Tibial nerve (tissue), 4 donors: ENCODE results near the gene GAREM1. TPM values are rescaled to one million over a fixed set of nuclear protein-coding genes. Genes with fewer than 3 reads are reported as not detected.

Experiments used
- DNase-seq, 2 donors: peaks; one replicate each; pipeline ENCODE4 v3.0.0-alpha.2; 2019; ENCODE audit warnings: low spot score in 2 of 2
- H3K27ac ChIP-seq, 4 donors: fragments of 200-600 bp; sonication (generic) in 3 of 4; one replicate each; pipeline ENCODE4 v1.5.1; 2017 to 2019; ENCODE audit warnings: mild to moderate bottlenecking in 1 of 4
- H3K27me3 ChIP-seq, 2 donors: fragments of 200-600 bp; sonication (generic) in 1 of 2; one replicate each; pipeline versions ENCODE4 v1.5.1 to v1.6.0; 2017 to 2019
- H3K36me3 ChIP-seq, 3 donors: fragments of 200-600 bp; sonication (generic); one replicate each; pipeline ENCODE4 v1.5.1; 2018 to 2019
- H3K4me1 ChIP-seq, 4 donors: fragments of 200-600 bp; sonication (generic) in 3 of 4; one replicate each; pipeline ENCODE4 v1.5.1; 2017 to 2019
- H3K4me3 ChIP-seq, 4 donors: fragments of 200-600 bp; sonication (generic) in 3 of 4; one replicate each; pipeline ENCODE4 v1.5.1; 2017 to 2019; ENCODE audit warnings: mild to moderate bottlenecking in 1 of 4, moderate library complexity in 1 of 4
- H3K9me3 ChIP-seq, 4 donors: fragments of 200-600 bp; sonication (generic) in 3 of 4; one replicate each; pipeline ENCODE4 v1.5.1; 2017 to 2019
- CTCF ChIP-seq, 5 experiments: fragments of 200-600 bp in 3 of 5; fragments of 450-650 bp in 2 of 5; sonication (generic) in 3 of 5; IDR thresholded peaks; one replicate each; pipeline ENCODE4 v1.5.1; 2016 to 2019; ENCODE audit warnings: antibody characterized with exemption in 5 of 5, mild to moderate bottlenecking in 3 of 5, moderate library complexity in 2 of 5
- EP300 ChIP-seq, 2 donors: sonication (generic); formaldehyde crosslinking; IDR thresholded peaks; one replicate each; pipeline ENCODE4 v1.6.1; 2017; ENCODE audit warnings: antibody characterized with exemption in 2 of 2, mild to moderate bottlenecking in 1 of 2
- POLR2A ChIP-seq, 2 donors: fragments of 450-650 bp; IDR thresholded peaks; one replicate each; pipeline ENCODE4 v1.6.1; 2017; ENCODE audit warnings: antibody characterized with exemption in 2 of 2, mild to moderate bottlenecking in 2 of 2, moderate library complexity in 2 of 2
- WGBS, 2 donors: methylation state at CpG; one replicate each; pipeline ENCODE4 v1.1.5; 2018; 5-methylcytosine and 5-hydroxymethylcytosine counted together
- total RNA-seq, 4 donors: library from RNA; depleted of rRNA; stranded (reverse); fragments of >200 nt; gene quantifications; one replicate each; pipeline ENCODE4 v1.1.0, GENCODE V29; 2016

GAREM1 gene
- total RNA-seq, 4 donors from 2014 or later, result 25.1 to 33.0 (median 30.7) TPM

GRCh38 chr18:32422201-32422600 is 48.5 kb downstream of the GAREM1 start:
- H3K4me1 ChIP-seq, result peaks cover 0 to 82% (median 19%) of the 10 kb centered on the region in 4 donors
- WGBS, 2 donors, result 86 to 88% methylated on average over 3 of the region's 3 CpGs
- no peak overlapping the region for H3K4me3 ChIP-seq
- DNase-seq, result no peak
- H3K27ac ChIP-seq, result peak overlapping the region in 2 of 4 donors; percentile 67 to 79
- TF ChIP-seq EP300 (IDR thresholded peaks at IDR 0.05) (no peak), CTCF (IDR thresholded peaks at IDR 0.05) (no peak), POLR2A (IDR thresholded peaks at IDR 0.05) (no peak)
- no peaks in the 10 kb centered on the region for H3K27me3 ChIP-seq
- H3K9me3 ChIP-seq, result no peaks in the 10 kb centered on the region
- H3K36me3 ChIP-seq, result peaks cover 0 to 5% (median 0%) of the 10 kb centered on the region in 3 donors

GRCh38 chr18:32420084-32420750 is 50.5 kb downstream of the GAREM1 start:
- no peak for DNase-seq
- peaks cover 0 to 5% (median 0%) of the 10 kb centered on the region in 3 donors for H3K36me3 ChIP-seq
- H3K9me3 ChIP-seq, result no peaks in the 10 kb centered on the region
- 65 to 69% methylated on average over 5 of the region's 5 CpGs for WGBS, 2 donors
- no peak for TF ChIP-seq POLR2A (IDR thresholded peaks at IDR 0.05)
- TF ChIP-seq EP300 (IDR thresholded peaks at IDR 0.05), result no peak
- TF ChIP-seq CTCF (IDR thresholded peaks at IDR 0.05), result no peak
- no peaks in the 10 kb centered on the region for H3K27me3 ChIP-seq
- no peak overlapping the region for H3K4me3 ChIP-seq
- peaks cover 0 to 69% (median 12%) of the 10 kb centered on the region in 4 donors for H3K4me1 ChIP-seq
- no peak overlapping the region for H3K27ac ChIP-seq

- no peak overlapping the region for H3K4me3 ChIP-seq
- TF ChIP-seq CTCF (IDR thresholded peaks at IDR 0.05) (no peak), POLR2A (IDR thresholded peaks at IDR 0.05) (no peak)
- DNase-seq, result no peak
- H3K27ac ChIP-seq, result no peak overlapping the region
- H3K27me3 ChIP-seq, result no peaks in the 10 kb centered on the region
- 75 to 81% methylated on average over 5 of the region's 5 CpGs for WGBS, 2 donors
- peaks cover 0 to 5% (median 0%) of the 10 kb centered on the region in 3 donors for H3K36me3 ChIP-seq
- no peaks in the 10 kb centered on the region for H3K9me3 ChIP-seq
- peaks cover 0 to 50% (median 9%) of the 10 kb centered on the region in 4 donors for H3K4me1 ChIP-seq
Observed at GRCh38 chr18:32418148-32418547, 52.5 kb downstream of the GAREM1 start.

GRCh38 chr18:32405588-32405987 is 65.1 kb downstream of the GAREM1 start:
- WGBS, 2 donors, result 58 to 66% methylated on average over 2 of the region's 2 CpGs
- Histone ChIP-seq H3K27ac (no peak overlapping the region), H3K9me3 (no peaks in the 10 kb centered on the region), H3K4me1 (peaks cover 0 to 25% (median 4%) of the 10 kb centered on the region in 4 donors), H3K36me3 (no peaks in the 10 kb centered on the region), H3K4me3 (no peak overlapping the region), H3K27me3 (no peaks in the 10 kb centered on the region)
- DNase-seq, result no peak
- TF ChIP-seq POLR2A (IDR thresholded peaks at IDR 0.05) (no peak), EP300 (IDR thresholded peaks at IDR 0.05) (no peak)

- no peak for DNase-seq
- Histone ChIP-seq H3K36me3 (no peaks in the 10 kb centered on the region), H3K9me3 (no peaks in the 10 kb centered on the region), H3K4me3 (no peak overlapping the region), H3K27ac (peak overlapping the region in 1 of 4 donors; percentile 5), H3K27me3 (no peaks in the 10 kb centered on the region), H3K4me1 (peaks cover 0 to 24% (median 4%) of the 10 kb centered on the region in 4 donors)
- 69 to 75% methylated on average over 4 of the region's 4 CpGs for WGBS, 2 donors
- TF ChIP-seq POLR2A (IDR thresholded peaks at IDR 0.05) (no peak), CTCF (IDR thresholded peaks at IDR 0.05) (no peak), EP300 (IDR thresholded peaks at IDR 0.05) (no peak)
Observed at GRCh38 chr18:32401621-32402020, 69.1 kb downstream of the GAREM1 start.
